Heart left ventricle (tissue), 16 donors: ENCODE results near the gene FHL1. TPM values are rescaled to one million over a fixed set of nuclear protein-coding genes. Genes with fewer than 3 reads are reported as not detected.
A peak's percentile ranks its signal among the peaks of the same experiment; 100 is the strongest.

Source experiments
- ATAC-seq, 4 donors: fragments of 200-7000 bp; cut with Tn5 transposase; one replicate each; pipeline ENCODE4 v1.9.1; 2020 to 2022; ENCODE audit warnings: moderate library complexity in 4 of 4, mild to moderate bottlenecking in 3 of 4, moderate number of reproducible peaks in 1 of 4
- DNase-seq, 5 donors: peaks; one replicate each; pipeline ENCODE4 v3.0.0-alpha.2; 2020
- H3K27ac ChIP-seq, 12 donors: fragments of 200-600 bp; sonication (generic) in 4 of 12; one replicate each; pipeline versions ENCODE4 v1.5.0 to v1.8.0; 2016 to 2022; ENCODE audit warnings: mild to moderate bottlenecking in 2 of 12
- H3K27me3 ChIP-seq, 9 donors: fragments of 200-600 bp; sonication (generic) in 2 of 9; one replicate each; pipeline versions ENCODE4 v1.5.1 to v1.8.0; 2016 to 2022; ENCODE audit warnings: mild to moderate bottlenecking in 3 of 9
- H3K36me3 ChIP-seq, 9 donors: fragments of 200-600 bp; sonication (generic) in 2 of 9; one replicate each; pipeline versions ENCODE4 v1.5.0 to v1.8.0; 2018 to 2022; ENCODE audit warnings: mild to moderate bottlenecking in 2 of 9
- H3K4me1 ChIP-seq, 12 donors: fragments of 200-600 bp; sonication (generic) in 4 of 12; one replicate each; pipeline versions ENCODE4 v1.5.0 to v1.8.0; 2016 to 2022; ENCODE audit warnings: mild to moderate bottlenecking in 3 of 12
- H3K4me3 ChIP-seq, 12 donors: fragments of 200-600 bp; sonication (generic) in 4 of 12; one replicate each; pipeline versions ENCODE4 v1.5.0 to v1.8.0; 2017 to 2022; ENCODE audit warnings: mild to moderate bottlenecking in 9 of 12, moderate library complexity in 4 of 12
- H3K9me3 ChIP-seq, 12 donors: fragments of 200-600 bp; sonication (generic) in 4 of 12; one replicate each; pipeline versions ENCODE4 v1.5.0 to v1.8.0; 2016 to 2022; ENCODE audit warnings: mild to moderate bottlenecking in 1 of 12
- POLR2A ChIP-seq, 2 donors: fragments of 450-650 bp; IDR thresholded peaks; one replicate each; pipeline ENCODE4 v1.6.1; 2017; ENCODE audit warnings: antibody characterized with exemption in 2 of 2, mild to moderate bottlenecking in 2 of 2, moderate library complexity in 2 of 2
- WGBS, 4 donors: extraction: QIAGEN DNeasy Blood & Tissue Kit in 2 of 4; methylation state at CpG; one replicate each; pipeline versions ENCODE4 v1.1.5 to v1.1.7; 2013 to 2018; 5-methylcytosine and 5-hydroxymethylcytosine counted together
- intact Hi-C, 10 donors: fragments of 100-400 bp; cut with DNase I; formaldehyde crosslinking; loops; one replicate each; pipeline versions ENCODE4 v1.11.1 to v1.14.2; 2022
- polyA plus RNA-seq, 2 donors: library from polyadenylated mRNA; stranded (reverse); fragments of 200-250 nt; gene quantifications; one replicate each; pipeline ENCODE4 v1.2.3, GENCODE V29; 2013
- total RNA-seq, 9 donors: library from RNA; depleted of rRNA in 2 of 9; stranded (reverse); fragments of >200 nt in 2 of 9; fragmentation: NEBNext Ultra II Directional in 3 of 9; extraction: Animal tissue kit (Norgen Biotek cat#: 25700) in 3 of 9; gene quantifications; one replicate each; pipeline versions ENCODE4 v1.1.0 to v1.2.4, GENCODE V29; 2016 to 2023
- TF ChIP-seq, protein P1 (sequence below), 12 donors: fragments of 200-600 bp; sonication (generic) in 4 of 12; IDR thresholded peaks; one replicate each; pipeline versions ENCODE4 v1.5.0 to v1.8.0; 2018 to 2022; ENCODE audit warnings: antibody characterized with exemption in 12 of 12, mild to moderate bottlenecking in 5 of 12
- donor health status: ischemic (EF 13 %, LVEDD 7.1; RV severe dilation, severe dysfunction).
- donor health status: healthy with polysubstance abuse.
- donor health status: DM: no; HTN: yes; CAD: no.
- donor health status: DM: no; HTN: no; CAD: no.
- donor health status: ischemic (EF 25% LVEDD 6.9; RV normal size, moderate dysfunction).
- donor health status: ischemic (EF 25% LVEDD 5.7; RV mildly dilated, moderate dysfunction).
- donor health status: healthy.
- donor health status: DM: yes; HTN: yes; CAD: no.
- donor health status: ischemic (EF 35%, LVEDD 5.7; RV mildly dilated, moderate dysfunction).
- donor health status: nonischemic (EF 11% LVEDD 7.7; RV severe dilation, severe dysfunction).
- donor health status: DM: yes; HTN: yes; CAD: no.
- donor health status: PGD.
- donor health status: ischemic (EF 29% LVEDD 5.4; RV normal size, mild dysfunction).
- donor health status: nonischemic (EF 23%, LVEDD 6.1; RV moderate dilation, normal function).

The FHL1 gene
- total and polyA plus RNA-seq, 11 donors: 1,119 to 4,800 (median 2,127) TPM

DNA sequence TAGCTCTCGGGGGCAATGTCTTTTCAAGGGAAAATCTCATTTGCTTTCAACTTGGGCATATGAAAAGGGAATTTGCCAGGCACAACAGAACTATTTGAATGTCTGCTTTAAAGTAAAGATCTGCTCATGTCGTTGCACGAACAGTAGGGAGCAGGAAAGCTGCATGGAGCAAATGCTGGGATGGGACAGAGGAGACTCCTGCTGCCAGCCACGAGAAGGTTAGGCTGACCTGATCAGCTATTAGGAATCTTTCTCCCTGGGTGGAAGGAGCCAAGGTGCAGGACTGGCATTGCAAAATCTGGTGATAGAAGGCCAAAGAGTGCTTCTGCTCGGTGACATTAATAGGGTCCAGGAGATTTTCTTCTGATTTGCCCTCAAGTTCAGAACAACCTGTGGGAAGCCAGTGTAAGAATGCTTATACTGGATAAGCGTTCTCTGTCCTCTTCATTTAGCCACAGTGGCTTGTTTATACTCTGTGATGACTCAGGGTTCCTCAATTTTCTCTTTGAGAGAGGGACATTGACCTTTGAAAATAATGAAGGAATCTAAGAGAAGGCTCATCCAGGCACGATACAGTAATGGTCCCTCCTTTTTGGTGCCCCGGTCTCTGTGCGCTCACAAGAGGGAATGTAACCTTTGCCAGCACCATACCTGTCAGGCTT, 22.9 kb downstream of the FHL1 start:
- no peak for TF ChIP-seq POLR2A (IDR thresholded peaks at IDR 0.05)
- TF ChIP-seq, protein P1, sequence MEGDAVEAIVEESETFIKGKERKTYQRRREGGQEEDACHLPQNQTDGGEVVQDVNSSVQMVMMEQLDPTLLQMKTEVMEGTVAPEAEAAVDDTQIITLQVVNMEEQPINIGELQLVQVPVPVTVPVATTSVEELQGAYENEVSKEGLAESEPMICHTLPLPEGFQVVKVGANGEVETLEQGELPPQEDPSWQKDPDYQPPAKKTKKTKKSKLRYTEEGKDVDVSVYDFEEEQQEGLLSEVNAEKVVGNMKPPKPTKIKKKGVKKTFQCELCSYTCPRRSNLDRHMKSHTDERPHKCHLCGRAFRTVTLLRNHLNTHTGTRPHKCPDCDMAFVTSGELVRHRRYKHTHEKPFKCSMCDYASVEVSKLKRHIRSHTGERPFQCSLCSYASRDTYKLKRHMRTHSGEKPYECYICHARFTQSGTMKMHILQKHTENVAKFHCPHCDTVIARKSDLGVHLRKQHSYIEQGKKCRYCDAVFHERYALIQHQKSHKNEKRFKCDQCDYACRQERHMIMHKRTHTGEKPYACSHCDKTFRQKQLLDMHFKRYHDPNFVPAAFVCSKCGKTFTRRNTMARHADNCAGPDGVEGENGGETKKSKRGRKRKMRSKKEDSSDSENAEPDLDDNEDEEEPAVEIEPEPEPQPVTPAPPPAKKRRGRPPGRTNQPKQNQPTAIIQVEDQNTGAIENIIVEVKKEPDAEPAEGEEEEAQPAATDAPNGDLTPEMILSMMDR (IDR thresholded peaks at IDR 0.05): peak in 10 of 12 donors; percentile 30 to 58 (median 42)
- H3K36me3 ChIP-seq: peaks cover 0 to 24% (median 0%) of the 10 kb centered on the region in 9 donors
- intact Hi-C loops: loop anchor here in 6 of 10 donors (2.0 to 5.0 kb wide), 5 partner anchors 31 to 97 kb away; no protein-coding TSS in a partner anchor
- H3K4me1 ChIP-seq: peaks cover 0 to 71% (median 26%) of the 10 kb centered on the region in 12 donors
- H3K9me3 ChIP-seq: no peaks in the 10 kb centered on the region
- peak overlapping the region in 8 of 12 donors; percentile 12 to 38 (median 29) for H3K4me3 ChIP-seq
- DNase-seq (peak in 4 of 5 donors; percentile 34 to 63 (median 51)), ATAC-seq (peak; percentile 72 to 83 (median 80))
- peak overlapping the region; percentile 63 to 95 (median 83) for H3K27ac ChIP-seq
- H3K27me3 ChIP-seq: peaks cover 0 to 7% (median 0%) of the 10 kb centered on the region in 9 donors
- 35 to 40% (median 39%) methylated on average over 9 of the region's 9 CpGs for WGBS, 4 donors

DNA sequence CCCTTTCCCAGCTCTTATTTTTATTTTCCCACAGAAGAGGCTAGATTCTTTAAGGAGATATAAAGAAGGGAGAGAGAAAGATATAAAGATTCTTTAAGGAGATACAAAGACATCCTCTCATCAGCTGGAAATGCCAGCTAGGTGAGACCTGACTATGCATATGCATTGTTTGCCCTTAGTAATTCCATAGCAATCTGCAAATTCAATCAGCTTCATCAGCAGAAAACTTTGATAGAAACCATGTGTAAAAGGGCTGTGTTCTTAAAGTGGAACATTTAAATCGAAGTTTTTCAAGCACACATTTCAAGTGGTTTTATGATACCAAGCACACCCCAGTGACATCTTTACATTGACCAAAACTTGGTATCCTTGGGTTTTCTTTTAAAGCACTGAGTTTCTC, 24.1 kb downstream of the FHL1 start:
- Histone ChIP-seq H3K27me3 (peaks cover 0 to 5% (median 0%) of the 10 kb centered on the region in 9 donors), H3K36me3 (peaks cover 0 to 25% (median 0%) of the 10 kb centered on the region in 9 donors), H3K27ac (peak overlapping the region in 11 of 12 donors; percentile 8 to 95 (median 84)), H3K4me3 (peak overlapping the region in 3 of 12 donors; percentile 7 to 37 (median 30)), H3K4me1 (peaks cover 0 to 72% (median 25%) of the 10 kb centered on the region in 12 donors), H3K9me3 (no peaks in the 10 kb centered on the region)
- TF ChIP-seq, protein P1 (IDR thresholded peaks at IDR 0.05): no peak
- no peak for TF ChIP-seq POLR2A (IDR thresholded peaks at IDR 0.05)
- intact Hi-C loops: loop anchor here in 6 of 10 donors (2.0 to 5.0 kb wide), 5 partner anchors 29 to 96 kb away; no protein-coding TSS in a partner anchor
- 16 to 48% (median 20%) methylated on average over 1 of the region's 1 CpG for WGBS, 4 donors
- DNase-seq (no peak), ATAC-seq (no peak)

DNA sequence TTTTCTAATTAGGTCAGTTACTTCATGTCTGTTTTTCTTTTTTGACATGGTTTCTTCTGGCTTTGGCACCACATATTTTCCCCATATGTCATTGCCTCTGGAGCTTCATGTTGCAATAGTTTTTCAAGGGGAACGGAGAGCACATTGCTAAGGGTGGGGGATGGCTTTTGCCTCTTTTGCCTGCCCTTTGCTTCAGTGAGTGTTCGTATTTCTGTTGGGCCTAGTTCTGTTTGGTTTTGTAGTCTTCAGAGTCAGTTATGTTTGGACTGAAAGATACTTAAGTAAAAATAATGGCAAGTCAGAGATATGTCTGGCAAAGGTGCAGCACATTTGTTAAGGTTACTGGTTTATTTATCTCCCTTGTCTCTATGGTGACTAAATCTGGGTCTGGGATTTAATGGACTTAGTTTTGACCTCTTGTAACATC, 29.1 kb downstream of the FHL1 start:
- 24 to 41% (median 31%) methylated on average over 2 of the region's 2 CpGs for WGBS, 4 donors
- no peak for DNase-seq
- peak; percentile 66 to 92 (median 84) for ATAC-seq
- H3K4me1 ChIP-seq: peaks cover 0 to 74% (median 16%) of the 10 kb centered on the region in 12 donors
- H3K9me3 ChIP-seq: no peaks in the 10 kb centered on the region
- peaks cover 0 to 26% (median 0%) of the 10 kb centered on the region in 9 donors for H3K36me3 ChIP-seq
- H3K27me3 ChIP-seq: no peaks in the 10 kb centered on the region
- intact Hi-C loops: no loop called here
- H3K27ac ChIP-seq: peak overlapping the region; percentile 54 to 95 (median 77)
- no peak overlapping the region for H3K4me3 ChIP-seq
- no peak for TF ChIP-seq POLR2A (IDR thresholded peaks at IDR 0.05)
- TF ChIP-seq, protein P1 (IDR thresholded peaks at IDR 0.05): no peak

DNA sequence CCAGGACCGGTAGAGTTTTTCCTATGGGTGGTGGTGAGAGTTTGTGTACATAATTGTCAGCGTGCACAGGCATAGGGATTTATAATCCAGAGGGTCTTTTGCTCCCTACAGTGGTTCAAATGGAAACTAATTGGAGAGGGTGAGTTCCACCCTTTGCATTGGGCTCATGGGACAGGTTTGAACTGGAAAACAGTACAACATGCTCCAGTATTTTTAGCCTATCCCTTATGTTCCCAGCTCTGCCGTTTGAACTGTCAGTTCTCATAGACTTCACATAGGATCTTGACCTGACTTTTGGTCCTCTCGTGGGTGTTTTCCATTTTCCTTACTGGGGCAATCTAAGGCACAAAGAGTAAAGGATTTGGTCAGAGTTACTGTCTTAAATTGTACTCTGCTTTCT, 31.8 kb downstream of the FHL1 start:
- H3K4me1 ChIP-seq: peaks cover 0 to 88% (median 15%) of the 10 kb centered on the region in 12 donors
- no peaks in the 10 kb centered on the region for H3K9me3 ChIP-seq
- WGBS, 4 donors: 51 to 63% (median 58%) methylated on average over 4 of the region's 4 CpGs
- H3K27ac ChIP-seq: peak overlapping the region; percentile 11 to 87 (median 53)
- peaks cover 0 to 3% (median 0%) of the 10 kb centered on the region in 9 donors for H3K27me3 ChIP-seq
- H3K4me3 ChIP-seq: no peak overlapping the region
- peaks cover 0 to 11% (median 0%) of the 10 kb centered on the region in 9 donors for H3K36me3 ChIP-seq
- ATAC-seq: peak in 3 of 4 donors; percentile 13 to 52 (median 44)
- DNase-seq: no peak
- intact Hi-C loops: no loop called here
- TF ChIP-seq, protein P1 (IDR thresholded peaks at IDR 0.05): no peak
